M059J (cell line): ENCODE results near the gene GNG14. TPM values are rescaled to one million over a fixed set of nuclear protein-coding genes. Genes with fewer than 3 reads are reported as not detected.
"Not testable (repeated sequence)": the region's sequence is repeated elsewhere in the genome, so short reads cannot be mapped to it uniquely, and the experiment has no call there.

ENCODE experiments used
- DNase-seq: peaks from one replicate; pipeline ENCODE4 v3.0.0-alpha.2; 2012; ENCODE audit warnings: low read depth
- total RNA-seq: library from RNA; depleted of rRNA; stranded (reverse); fragments of >200 nt; shearing (Covaris generic); gene quantifications from 2 replicates; pipeline ENCODE4 v1.2.3, GENCODE V29; 2014; rRNA removed

GNG14 gene
- total RNA-seq, 1 experiment from 2014 or later = not detected

DNA sequence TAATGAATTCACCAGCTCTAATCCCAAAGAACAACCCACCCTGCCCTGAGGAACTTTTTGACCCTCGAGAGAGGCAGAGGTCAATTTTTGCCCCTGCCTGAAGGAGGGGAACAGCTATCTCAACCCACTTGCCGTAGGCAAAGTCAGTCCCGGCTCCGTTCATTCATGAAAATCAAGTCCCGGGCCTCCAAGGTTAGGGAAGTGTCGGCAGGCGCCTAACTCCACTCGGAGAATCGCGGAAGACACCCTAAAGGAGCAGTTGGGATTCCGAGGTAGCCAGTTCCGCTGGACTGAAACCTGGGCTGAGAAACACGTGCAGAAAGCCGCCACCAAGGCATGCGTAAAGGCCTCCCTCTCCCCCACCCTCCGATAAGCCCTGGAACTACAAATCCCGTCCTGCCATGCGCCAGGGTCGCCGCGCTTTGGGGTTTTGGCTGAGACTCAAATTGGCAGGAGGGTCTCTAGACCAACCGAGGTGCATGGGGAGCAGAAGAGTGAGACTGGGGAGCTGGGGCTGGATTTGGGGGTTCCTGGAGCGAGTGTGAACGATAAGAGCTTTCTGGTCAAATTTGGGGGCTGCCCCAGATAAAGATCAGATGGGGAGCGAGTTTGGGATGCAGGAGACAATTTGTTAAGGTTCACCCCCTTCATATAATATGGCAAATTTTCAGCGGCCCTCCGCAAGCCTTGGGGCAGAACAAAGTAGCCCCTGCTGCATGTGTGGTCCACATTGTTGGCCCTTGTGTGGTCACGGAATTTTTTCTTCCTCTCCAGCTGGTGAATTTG lies 36.0 kb downstream of the GNG14 start, which contains the start of gene TNPO2:
Gene TNPO2 (minus strand): TSS at position 292 of the 786 bp plus-strand sequence. CDS start 2,955 bp downstream, outside the sequence.
- DNase-seq = peak; percentile 77

DNA sequence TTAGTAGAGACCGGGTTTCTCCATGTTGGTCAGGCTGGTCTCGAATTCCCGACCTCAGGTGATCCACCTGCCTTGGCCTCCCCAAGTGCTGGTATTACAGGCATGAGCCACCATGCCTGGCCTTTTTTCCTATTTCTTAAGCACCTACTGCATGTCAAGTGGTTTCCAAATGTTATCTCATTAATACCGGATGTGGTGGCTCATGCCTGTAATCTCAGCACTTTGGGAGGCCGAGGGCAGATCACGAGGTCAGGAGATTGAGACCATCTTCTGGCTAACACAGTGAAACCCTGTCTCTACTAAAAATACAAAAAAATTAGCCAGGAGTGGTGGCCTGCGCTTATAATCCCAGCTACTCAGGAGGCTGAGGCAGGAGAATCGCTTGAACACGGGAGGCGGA lies 37.8 kb downstream of the GNG14 start:
- not testable (repeated sequence) for DNase-seq

DNA sequence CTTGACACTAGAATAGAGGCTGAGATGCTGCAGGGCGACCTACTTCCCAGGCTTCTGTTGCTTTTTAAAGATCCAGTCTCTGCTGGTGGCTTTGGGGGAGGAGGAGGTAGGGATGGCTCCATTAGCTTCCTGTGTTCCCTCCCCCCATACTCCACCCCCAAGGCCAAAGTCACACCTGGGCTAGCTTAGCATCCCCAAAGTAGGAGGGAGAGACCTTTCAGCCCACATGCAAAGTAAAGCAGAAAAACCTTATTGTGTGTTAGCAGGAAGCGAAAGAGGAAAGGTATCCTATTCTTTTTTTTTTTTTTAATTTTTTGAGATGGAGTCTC lies 39.2 kb downstream of the GNG14 start:
- DNase-seq = no peak

DNA sequence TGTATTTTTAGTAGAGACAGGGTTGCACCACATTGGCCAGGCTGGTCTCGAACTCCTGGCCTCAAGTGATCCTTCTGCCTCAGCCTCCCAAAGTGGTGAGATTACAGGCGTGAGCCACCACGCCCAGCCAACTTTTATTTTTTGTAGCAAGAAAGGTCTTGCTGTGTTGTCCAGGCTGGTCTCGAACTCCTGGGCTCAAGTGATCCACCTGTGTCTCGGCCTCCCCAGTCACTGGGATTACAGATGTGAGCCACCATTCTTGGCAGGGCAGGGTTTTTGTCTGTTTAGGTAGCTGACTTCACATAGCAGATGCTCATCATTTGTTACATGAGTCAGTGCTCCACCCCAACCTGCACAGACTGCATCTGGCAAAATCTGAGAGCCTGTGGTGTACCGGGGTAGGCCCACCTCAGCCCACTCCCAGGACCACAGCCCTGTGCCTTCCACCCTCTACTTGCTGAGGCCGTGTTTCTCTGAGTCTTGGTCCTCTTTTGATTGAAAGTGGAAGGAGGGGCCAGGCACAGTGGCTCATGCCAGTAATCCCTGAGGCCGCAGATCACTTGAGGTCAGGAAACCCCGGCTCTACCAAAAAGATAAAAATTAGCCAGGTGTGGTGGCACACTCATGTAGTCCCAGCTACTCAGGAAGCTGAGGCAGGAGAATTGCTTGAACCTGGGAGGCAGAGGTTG lies 40.1 kb downstream of the GNG14 start:
- DNase-seq = no peak

DNA sequence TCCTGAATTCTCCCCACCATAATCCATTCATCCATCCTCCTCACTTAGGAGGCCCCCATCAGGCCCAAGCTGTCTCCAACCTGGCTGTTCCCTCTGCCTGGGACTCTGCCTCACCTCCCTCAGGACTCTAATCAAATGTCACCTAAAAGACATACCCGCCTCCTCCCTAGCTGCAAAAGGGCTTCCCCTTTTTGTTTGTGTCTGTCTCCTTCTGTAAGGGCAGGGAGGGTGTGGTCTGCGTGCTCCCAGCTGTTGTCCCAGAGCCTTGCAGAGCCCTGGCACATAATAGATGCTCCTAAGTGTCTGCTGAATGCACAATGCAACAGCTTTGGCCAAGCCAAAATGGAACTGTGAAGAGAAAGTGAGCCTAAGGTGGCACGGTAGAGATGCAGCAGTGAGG lies 42.3 kb downstream of the GNG14 start:
- no peak for DNase-seq

DNA sequence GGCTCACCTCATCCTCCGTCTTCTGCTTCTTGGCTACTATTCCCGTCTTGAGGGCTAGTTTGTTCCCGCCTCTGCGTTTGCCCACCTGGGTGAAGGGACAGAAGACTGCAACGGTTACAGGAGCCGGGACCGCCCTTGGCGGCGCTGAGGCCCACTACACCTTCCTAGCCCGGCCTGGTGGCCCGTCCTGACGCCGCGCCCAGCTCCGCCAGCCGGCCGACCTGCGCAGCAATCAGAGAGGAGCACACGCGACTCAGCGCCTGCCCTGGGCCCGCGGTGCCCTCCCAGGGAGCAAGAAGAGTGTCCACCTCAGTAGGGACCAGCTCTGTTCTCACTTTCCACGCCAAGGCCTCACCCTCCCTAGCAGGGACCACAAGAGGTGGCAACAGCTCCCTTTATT lies 43.5 kb downstream of the GNG14 start:
- DNase-seq = no peak

DNA sequence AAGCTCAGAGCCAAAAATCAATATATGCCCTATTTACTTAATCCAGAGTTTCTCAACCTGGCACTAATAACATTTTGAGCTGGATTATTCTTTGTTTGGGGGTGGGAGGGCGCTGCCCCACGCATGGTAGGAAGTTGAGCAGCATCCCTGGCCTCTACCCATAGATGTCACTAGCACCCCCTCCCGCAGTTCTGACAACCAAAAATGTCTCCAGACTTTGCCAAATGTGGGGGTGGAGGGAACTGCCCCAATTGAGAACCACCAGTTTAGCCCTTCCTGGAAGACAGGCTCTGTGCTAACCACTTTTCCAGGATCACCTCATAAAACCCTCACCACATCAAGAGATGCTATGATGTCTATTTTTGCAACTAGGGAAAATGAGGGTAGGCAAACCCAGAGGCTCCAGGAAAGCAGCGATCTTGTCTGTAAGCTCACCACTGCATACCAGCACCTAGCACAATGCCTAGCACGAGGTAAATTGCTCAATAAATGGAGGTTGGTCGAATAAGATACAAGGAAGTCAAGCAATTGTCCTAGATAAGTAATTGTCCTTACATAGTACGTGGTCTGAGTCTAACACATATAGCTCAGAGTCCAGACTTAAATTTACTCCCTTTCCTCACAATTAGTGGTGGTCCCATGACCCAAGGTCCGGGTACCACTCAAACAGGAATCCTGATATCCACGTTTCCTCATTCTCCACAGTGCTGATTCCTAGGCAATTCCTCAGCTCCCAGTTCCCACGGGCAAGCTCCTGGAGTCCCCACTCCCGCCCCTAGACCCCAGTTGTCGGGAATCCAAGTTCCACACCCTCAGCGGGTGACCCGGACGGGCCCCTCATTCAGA lies 45.8 kb downstream of the GNG14 start:
- DNase-seq = peak; percentile 61

DNA sequence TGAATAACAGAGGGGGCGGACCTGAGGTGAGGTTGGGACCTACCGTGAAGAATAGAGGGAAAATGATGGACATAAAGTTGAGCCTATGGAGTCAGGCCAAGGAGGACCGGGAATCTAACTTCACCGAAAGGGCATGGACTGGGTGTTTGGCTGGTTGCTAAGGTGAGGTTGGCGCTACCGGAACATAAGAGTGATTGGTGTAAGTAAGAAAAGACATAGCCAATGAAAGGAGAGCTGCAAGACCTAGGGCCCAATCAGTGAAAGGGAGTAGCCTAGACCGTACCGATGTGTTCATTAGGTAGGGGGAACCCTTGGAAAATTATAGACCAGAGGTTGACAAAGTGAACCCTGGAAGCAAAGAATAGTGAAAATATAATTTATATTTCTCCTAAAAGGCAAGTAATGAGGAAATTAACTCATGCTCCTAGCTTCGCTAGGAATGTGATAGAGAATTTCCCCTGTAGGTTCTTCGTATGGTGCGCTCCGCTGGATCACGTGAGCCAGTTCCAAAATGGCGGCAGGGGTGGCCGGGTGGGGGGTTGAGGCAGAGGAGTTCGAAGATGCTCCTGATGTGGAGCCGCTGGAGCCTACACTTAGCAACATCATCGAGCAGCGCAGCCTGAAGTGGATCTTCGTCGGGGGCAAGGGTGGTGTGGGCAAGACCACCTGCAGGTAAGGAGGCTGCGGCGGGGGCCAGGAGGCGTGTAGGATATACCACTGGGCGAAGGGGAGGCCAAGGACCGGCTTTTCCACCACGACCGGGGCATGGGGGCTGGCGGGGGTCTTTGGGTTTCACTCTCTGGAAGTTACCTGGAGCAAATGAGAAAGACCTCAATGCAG lies 49.4 kb downstream of the GNG14 start, which contains the start of gene GET3:
Gene GET3 (plus strand): TSS at position 503 of the 840 bp plus-strand sequence. CDS start 9 bp downstream, at position 512.
- DNase-seq = peak; percentile 100

DNA sequence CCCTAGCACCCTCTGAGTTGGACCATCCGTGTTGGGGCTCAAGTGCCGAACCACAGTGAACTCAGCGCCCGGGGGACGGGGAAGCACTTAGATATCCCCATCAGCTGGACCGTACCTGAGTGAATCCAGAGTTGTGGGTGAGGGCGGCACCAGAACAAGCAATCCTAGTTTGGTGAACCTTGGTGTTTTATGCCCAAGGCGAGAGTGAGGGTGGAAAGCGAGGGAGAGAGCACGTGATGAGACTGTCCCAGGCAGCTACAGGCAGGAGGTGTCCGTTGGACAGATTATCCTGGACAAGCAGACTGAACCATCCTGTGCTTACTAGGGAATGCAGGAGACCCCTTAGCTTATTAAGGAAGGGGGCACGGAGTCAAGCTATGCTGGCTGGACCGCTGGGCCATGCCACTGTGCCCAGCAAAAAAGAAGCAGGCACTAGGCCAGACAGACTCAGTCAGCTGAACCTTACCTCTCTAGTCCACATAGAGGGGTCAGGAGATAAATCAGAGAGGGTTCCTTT lies 50.1 kb downstream of the GNG14 start:
- DNase-seq = no peak

Other genes starting within 250 kb of the GNG14 start
- 2.2 and 5.7 TPM in 2 replicates for gene ZNF443, start 247.0 kb upstream of the GNG14 start, total RNA-seq
- 2.1 and 3.2 TPM in 2 replicates for gene ZNF709, start 203.2 kb upstream of the GNG14 start, total RNA-seq
- 4.5 and 8.7 TPM in 2 replicates for gene ZNF564, start 136.5 kb upstream of the GNG14 start, total RNA-seq
- 6.3 and 7.9 TPM in 2 replicates for gene ZNF490, start 77.2 kb upstream of the GNG14 start, total RNA-seq
- 12.8 and 27.7 TPM in 2 replicates for gene ZNF791, start 77.1 kb upstream of the GNG14 start, total RNA-seq
- gene MAN2B1, start 21.3 kb upstream of the GNG14 start, total RNA-seq = 57.8 and 68.4 TPM in 2 replicates
- 9.6 and 10.5 TPM in 2 replicates for gene WDR83, start 21.2 kb upstream of the GNG14 start, total RNA-seq
- 82.7 and 108 TPM in 2 replicates for gene DHPS, start 6.1 kb upstream of the GNG14 start, total RNA-seq
- gene FBXW9, start 8.6 kb downstream of the GNG14 start, total RNA-seq = 12.0 and 14.5 TPM in 2 replicates
- 32.3 and 40.2 TPM in 2 replicates for gene TNPO2, start 35.9 kb downstream of the GNG14 start, total RNA-seq
- gene TRIR, start 46.7 kb downstream of the GNG14 start, total RNA-seq = 272 and 329 TPM in 2 replicates
- 112 and 114 TPM in 2 replicates for gene GET3, start 49.5 kb downstream of the GNG14 start, total RNA-seq
- gene BEST2, start 63.8 kb downstream of the GNG14 start, total RNA-seq = not detected in 2 replicates
- gene HOOK2, start 87.6 kb downstream of the GNG14 start, total RNA-seq = 7.2 and 8.4 TPM in 2 replicates
- 68.3 and 92.5 TPM in 2 replicates for gene JUNB, start 103.5 kb downstream of the GNG14 start, total RNA-seq
- gene PRDX2, start 113.8 kb downstream of the GNG14 start, total RNA-seq = 178 and 300 TPM in 2 replicates
- gene THSD8, start 114.1 kb downstream of the GNG14 start, total RNA-seq = not detected in 2 replicates
- 50.4 and 62.8 TPM in 2 replicates for gene RNASEH2A, start 118.6 kb downstream of the GNG14 start, total RNA-seq
- gene RTBDN, start 146.6 kb downstream of the GNG14 start, total RNA-seq = 0.52 TPM in 1 of 2 replicates, not detected in the other
- gene MAST1, start 150.5 kb downstream of the GNG14 start, total RNA-seq = 0.10 and 0.12 TPM in 2 replicates
- 61.0 and 62.4 TPM in 2 replicates for gene DNASE2, start 193.5 kb downstream of the GNG14 start, total RNA-seq
- not detected in 2 replicates for gene KLF1, start 199.2 kb downstream of the GNG14 start, total RNA-seq
- gene GCDH, start 203.2 kb downstream of the GNG14 start, total RNA-seq = 27.2 and 27.5 TPM in 2 replicates
- gene SYCE2, start 231.3 kb downstream of the GNG14 start, total RNA-seq = 0.20 and 0.34 TPM in 2 replicates
- gene FARSA, start 245.7 kb downstream of the GNG14 start, total RNA-seq = 67.2 and 86.6 TPM in 2 replicates